Eye (tissue), 1 donor: ENCODE results near the gene FIGN.

ENCODE experiments used
- DNase-seq: peaks from one replicate; pipeline ENCODE4 v3.0.0-alpha.2; 2015

FIGN gene

GRCh38 chr2:163735685-163736432, at the start of gene FIGN:
Gene FIGN, minus strand, starts transcription at chr2:163736008. Its CDS starts 1,081 bp downstream, at chr2:163734927.
- peak; percentile 96 for DNase-seq

GRCh38 chr2:163785162-163785561, 49.4 kb upstream of the FIGN start:
- DNase-seq: no peak

GRCh38 chr2:163779970-163780597, 44.3 kb upstream of the FIGN start:
- no peak for DNase-seq

GRCh38 chr2:163778045-163778781, 42.4 kb upstream of the FIGN start:
- no peak for DNase-seq

GRCh38 chr2:163775304-163775703, 39.5 kb upstream of the FIGN start:
- no peak for DNase-seq

GRCh38 chr2:163774862-163775261, 39.1 kb upstream of the FIGN start:
- no peak for DNase-seq

- DNase-seq: no peak
These were observed 37.5 kb upstream of the FIGN start for GRCh38 chr2:163773276-163773675.

DNA sequence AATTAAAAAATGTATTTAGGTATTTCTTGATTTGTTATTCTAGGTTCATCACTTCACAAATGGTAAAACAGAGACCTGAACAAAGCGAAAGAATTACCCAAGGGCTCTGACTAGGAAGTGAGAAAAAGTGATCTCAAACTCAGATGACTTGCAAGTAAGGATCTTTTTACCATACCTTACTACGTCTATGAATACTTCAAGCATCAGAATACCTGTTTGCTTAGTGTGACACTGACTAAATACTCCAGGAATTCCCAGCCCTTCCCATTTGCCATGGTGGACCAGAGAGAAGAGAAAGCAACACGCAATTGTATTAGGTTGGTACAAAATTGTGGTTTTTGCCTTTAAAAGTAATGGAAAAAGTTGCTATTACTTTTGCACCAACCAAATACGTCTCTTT, 35.8 kb upstream of the FIGN start:
- DNase-seq: no peak

DNA sequence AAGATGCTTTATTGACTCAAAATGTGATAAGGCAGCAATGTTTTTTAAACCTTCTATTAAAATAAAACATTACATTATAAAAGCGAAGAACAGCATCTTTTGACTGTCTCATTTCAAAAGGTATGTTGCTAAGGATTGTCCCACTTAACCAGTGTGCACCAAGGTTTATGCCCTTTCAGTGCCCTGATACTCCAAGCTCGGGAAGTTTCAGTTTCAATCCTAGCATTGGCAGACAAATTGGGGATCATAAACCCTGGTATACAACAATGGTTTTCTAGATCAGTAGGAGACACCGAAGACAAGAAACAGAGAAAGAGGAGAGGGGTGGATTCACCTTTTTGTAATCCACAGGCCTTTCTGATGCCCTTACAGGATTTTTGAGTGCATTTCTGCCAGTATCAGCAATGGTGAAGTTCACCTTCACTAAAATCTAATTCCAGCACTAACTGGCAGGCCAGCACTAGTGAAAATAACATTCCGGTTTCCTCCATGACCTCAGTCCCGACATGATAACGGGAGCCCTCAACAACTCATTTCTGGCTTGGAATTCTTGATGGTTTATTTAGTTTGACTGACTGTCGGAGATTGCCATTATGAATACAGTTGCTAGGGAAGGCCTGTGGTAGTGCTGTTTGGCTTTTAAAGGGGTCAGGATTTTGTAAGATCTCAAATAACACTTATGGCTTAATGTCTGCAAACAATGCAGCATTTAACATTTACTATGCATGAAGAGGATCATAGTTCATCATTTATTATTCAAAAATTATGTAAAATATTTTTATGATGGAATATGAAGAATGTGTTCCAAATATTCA, 33.3 kb upstream of the FIGN start:
- no peak for DNase-seq

GRCh38 chr2:163767097-163767496, 31.3 kb upstream of the FIGN start:
- DNase-seq: no peak

- DNase-seq: no peak
These were observed 28.8 kb upstream of the FIGN start for GRCh38 chr2:163764566-163764965.

GRCh38 chr2:163759013-163759412, 23.2 kb upstream of the FIGN start:
- DNase-seq: no peak

GRCh38 chr2:163757814-163758213, 22.0 kb upstream of the FIGN start:
- no peak for DNase-seq

- no peak for DNase-seq
These were observed 20.8 kb upstream of the FIGN start for GRCh38 chr2:163756588-163756987.

DNA sequence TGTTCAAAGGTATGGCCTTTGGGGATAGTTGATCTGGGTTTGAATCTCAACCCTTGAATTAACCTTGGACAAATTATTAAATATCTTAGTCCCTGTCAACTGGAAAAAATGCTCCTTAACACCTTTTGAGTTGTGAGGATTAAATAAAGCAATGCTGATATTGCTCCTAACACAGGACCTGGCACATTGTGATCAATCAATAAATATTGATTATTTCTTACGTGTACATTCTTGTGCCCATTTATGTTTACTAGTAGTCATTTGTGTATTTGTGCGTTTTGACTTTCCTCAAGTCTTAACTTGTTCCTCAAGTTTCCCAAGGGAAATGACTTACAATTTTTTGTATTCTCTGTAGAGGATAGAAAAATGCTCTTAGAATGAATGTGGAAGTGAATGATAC, 19.6 kb upstream of the FIGN start:
- no peak for DNase-seq

DNA sequence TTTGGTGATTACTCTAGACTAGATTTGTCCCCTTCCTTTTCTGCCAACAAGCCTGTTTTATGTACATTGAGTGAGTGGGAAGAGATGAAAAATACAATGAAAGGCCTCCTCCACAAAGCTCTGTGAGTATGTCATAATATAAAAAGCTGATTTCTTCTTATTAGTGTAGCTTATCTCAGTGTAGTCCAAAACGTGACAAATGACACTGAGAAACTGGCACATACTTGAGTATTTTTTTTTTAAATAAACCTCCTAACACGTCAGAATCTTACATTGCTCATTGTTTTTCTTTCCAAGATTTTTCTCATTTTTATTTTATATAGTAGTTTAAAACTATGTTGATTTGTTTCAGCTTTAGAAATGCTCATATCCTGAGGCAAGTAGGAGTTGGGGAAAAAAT, 17.9 kb upstream of the FIGN start:
- no peak for DNase-seq

GRCh38 chr2:163752267-163752666, 16.5 kb upstream of the FIGN start:
- no peak for DNase-seq

DNA sequence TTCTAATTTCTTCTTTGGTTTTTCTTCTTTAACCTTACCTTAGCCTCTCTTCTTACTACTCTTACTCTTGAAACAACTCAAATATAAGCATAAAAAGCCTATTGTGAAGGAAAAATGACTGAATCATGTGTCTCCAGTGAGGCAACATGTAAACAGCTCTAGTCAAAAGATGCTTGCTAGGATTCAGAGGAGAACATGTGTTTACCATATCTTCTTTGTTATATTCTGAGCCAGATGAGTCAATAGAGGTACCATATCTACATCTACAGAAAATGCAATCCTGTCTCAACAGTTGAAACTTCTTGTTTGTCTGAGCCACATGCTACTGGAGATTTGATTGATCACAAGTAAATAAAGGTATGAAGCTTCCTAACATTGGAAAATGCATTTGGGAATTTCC, 15.9 kb upstream of the FIGN start:
- no peak for DNase-seq

DNA sequence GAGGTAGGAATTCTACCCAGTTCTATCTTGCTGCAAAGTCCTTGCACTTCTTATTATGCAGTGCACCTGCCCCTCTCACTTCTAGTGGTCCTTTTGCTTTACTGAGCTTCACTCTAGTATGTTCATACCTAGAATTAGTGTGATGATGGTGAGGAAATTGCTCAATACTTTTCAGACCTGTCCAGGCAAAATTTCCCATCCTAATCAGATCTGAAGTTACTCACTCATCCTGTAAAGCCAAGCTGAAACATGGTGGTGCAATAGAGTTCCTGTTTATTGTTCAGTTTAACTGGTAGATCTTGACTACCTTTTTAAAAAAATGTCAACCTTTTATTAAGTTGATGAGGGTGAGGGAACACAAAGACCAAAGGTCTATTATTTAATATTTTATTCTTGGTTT, 12.6 kb upstream of the FIGN start:
- DNase-seq: no peak

GRCh38 chr2:163741435-163741834, 5.6 kb upstream of the FIGN start:
- DNase-seq: no peak

DNA sequence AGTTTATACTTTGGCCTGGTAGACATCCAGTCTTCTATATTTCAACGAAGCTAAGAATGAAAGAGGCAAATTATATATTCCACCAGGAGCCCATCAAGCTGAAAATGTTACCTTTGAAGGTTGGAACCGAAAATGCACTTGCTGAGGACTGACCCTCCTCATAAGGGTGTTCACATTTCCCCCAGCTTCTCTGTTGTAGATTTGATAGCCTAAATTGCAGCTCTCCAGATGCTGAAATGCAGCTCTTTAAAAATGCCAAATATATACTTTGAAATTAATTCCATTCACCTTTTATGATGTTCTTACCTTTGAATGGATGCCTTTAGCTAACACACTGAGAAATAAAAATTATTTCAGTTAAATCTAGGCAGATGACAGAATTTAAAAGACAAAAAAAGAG, 1.8 kb upstream of the FIGN start:
- DNase-seq: no peak

GRCh38 chr2:163737190-163737439, 1.3 kb upstream of the FIGN start:
- no peak for DNase-seq

DNA sequence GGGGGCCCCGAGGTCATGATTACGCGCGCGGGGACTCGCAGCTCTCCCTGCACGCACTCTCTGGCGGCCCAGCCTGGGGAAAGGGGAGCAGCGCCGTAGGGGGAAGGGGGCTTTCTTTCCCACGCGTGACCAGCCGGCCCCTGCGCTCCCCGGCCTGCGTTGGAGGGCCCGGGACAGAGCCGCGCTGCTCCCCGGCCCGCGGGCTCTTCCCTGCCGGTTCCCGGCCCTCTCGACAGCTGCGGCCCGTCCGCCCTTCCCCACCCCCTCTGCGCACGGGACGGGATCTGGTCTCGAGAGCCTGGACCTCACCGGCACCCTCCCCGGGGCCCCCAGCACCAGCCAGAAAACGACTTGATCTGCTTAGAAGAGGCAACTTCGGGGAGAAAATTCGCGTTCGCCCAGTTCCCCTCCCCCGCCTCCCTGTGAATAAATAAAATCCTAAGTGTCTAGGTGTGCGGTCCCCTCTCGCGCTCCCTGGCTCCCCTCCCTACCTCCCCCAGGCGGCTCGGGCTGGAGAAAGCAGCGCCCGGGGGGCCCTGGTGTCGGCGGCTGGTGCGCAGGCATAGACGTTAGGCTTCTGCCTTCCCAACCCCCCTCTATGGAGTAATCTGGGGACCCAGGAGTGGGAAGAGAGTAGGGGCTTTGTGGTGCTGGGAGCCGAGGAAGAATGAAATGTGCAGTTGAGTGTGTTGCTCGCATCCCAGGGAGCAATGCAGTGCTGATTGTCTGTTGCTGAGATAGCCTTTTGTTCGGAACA, 803 bp upstream of the FIGN start:
- DNase-seq: peak; percentile 92
